Measurements from ENCODE around the gene KANSL2.

DNA sequence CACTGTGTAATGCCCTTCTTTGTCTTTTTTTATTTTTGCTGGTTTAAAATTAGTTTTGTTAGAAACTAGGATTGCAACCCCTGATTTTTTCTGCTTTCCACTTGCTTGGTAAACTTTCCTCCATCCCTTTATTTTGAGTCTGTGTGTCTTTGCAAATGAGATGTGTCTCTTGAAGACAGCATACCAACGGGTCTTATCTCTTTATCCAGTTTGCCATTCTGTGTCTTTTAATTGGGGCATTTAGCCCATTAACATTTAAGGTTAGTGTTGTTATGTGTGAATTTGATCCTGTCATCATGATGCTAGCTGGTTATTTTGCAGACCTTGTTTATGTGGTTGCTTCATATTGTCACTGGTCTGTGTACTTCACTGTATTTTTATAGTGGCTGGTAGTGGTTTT lies 68.7 kb downstream of the KANSL2 start:
- TF ChIP-seq, protein P1, sequence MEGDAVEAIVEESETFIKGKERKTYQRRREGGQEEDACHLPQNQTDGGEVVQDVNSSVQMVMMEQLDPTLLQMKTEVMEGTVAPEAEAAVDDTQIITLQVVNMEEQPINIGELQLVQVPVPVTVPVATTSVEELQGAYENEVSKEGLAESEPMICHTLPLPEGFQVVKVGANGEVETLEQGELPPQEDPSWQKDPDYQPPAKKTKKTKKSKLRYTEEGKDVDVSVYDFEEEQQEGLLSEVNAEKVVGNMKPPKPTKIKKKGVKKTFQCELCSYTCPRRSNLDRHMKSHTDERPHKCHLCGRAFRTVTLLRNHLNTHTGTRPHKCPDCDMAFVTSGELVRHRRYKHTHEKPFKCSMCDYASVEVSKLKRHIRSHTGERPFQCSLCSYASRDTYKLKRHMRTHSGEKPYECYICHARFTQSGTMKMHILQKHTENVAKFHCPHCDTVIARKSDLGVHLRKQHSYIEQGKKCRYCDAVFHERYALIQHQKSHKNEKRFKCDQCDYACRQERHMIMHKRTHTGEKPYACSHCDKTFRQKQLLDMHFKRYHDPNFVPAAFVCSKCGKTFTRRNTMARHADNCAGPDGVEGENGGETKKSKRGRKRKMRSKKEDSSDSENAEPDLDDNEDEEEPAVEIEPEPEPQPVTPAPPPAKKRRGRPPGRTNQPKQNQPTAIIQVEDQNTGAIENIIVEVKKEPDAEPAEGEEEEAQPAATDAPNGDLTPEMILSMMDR (IDR thresholded peaks at IDR 0.05; ENCODE audit: insufficient read depth, low read length) = no peak
- TF ChIP-seq, protein P2, sequence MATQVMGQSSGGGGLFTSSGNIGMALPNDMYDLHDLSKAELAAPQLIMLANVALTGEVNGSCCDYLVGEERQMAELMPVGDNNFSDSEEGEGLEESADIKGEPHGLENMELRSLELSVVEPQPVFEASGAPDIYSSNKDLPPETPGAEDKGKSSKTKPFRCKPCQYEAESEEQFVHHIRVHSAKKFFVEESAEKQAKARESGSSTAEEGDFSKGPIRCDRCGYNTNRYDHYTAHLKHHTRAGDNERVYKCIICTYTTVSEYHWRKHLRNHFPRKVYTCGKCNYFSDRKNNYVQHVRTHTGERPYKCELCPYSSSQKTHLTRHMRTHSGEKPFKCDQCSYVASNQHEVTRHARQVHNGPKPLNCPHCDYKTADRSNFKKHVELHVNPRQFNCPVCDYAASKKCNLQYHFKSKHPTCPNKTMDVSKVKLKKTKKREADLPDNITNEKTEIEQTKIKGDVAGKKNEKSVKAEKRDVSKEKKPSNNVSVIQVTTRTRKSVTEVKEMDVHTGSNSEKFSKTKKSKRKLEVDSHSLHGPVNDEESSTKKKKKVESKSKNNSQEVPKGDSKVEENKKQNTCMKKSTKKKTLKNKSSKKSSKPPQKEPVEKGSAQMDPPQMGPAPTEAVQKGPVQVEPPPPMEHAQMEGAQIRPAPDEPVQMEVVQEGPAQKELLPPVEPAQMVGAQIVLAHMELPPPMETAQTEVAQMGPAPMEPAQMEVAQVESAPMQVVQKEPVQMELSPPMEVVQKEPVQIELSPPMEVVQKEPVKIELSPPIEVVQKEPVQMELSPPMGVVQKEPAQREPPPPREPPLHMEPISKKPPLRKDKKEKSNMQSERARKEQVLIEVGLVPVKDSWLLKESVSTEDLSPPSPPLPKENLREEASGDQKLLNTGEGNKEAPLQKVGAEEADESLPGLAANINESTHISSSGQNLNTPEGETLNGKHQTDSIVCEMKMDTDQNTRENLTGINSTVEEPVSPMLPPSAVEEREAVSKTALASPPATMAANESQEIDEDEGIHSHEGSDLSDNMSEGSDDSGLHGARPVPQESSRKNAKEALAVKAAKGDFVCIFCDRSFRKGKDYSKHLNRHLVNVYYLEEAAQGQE (IDR thresholded peaks at IDR 0.05; ENCODE audit: insufficient replicate concordance, low read depth) = no peak
- TF ChIP-seq POLR2AphosphoS5 (IDR thresholded peaks at IDR 0.05; ENCODE audit: low read depth) = no peak
